ENCODE results near the gene RGS17.

DNA sequence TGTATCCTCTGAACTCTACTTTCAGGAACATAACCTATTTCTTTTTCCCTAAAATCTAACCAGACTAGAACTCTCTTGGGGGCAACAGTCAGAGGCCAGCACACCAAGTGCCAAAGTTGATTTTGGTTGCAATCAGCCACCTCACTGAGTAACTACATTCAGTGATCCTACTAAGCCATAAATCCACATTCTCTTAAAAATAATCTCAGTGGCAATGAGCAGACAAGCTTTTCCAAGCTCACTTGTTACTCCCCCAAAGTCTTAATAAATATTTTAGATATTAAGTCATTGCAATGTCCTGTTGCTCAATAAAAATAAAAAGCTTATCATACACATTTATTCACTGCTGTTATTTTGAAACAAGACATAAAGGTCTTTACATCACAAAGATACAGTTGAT is 9.8 kb downstream of the RGS17 start:
- no peak for TF ChIP-seq CTCF (conservative IDR thresholded peaks at IDR 0.05; ENCODE audit: low read length)
- TF ChIP-seq EZH2phosphoT487 (IDR thresholded peaks at IDR 0.05; ENCODE audit: borderline replicate concordance): no peak
